NB4 (cell line): ENCODE results near the gene SUSD6.

ENCODE experiments used
- CTCF ChIP-seq: IDR thresholded peaks from one replicate; pipeline ENCODE4 v1.5.1; 2012; ENCODE audit warnings: low read depth, low read length
- POLR2A ChIP-seq: IDR thresholded peaks from 2 replicates; pipeline ENCODE4 v1.6.1; 2011; ENCODE audit warnings: mild to moderate bottlenecking; ENCODE audit not compliant: insufficient read length; ENCODE audit errors: extremely low read depth

- TF ChIP-seq CTCF (no peak), POLR2A (no peak)
These were observed 63.3 kb downstream of the SUSD6 start for GRCh38 chr14:69674546-69675244.
